ENCODE results near the gene MRPL36.
"Not testable (repeated sequence)": the region's sequence is repeated elsewhere in the genome, so short reads cannot be mapped to it uniquely, and the experiment has no call there.

The MRPL36 gene

GRCh38 chr5:1797103-1797800, 2.4 kb downstream of the MRPL36 start:
- no peak overlapping the region for H3K4me3 ChIP-seq (ENCODE audit: low read depth, low read length)

DNA sequence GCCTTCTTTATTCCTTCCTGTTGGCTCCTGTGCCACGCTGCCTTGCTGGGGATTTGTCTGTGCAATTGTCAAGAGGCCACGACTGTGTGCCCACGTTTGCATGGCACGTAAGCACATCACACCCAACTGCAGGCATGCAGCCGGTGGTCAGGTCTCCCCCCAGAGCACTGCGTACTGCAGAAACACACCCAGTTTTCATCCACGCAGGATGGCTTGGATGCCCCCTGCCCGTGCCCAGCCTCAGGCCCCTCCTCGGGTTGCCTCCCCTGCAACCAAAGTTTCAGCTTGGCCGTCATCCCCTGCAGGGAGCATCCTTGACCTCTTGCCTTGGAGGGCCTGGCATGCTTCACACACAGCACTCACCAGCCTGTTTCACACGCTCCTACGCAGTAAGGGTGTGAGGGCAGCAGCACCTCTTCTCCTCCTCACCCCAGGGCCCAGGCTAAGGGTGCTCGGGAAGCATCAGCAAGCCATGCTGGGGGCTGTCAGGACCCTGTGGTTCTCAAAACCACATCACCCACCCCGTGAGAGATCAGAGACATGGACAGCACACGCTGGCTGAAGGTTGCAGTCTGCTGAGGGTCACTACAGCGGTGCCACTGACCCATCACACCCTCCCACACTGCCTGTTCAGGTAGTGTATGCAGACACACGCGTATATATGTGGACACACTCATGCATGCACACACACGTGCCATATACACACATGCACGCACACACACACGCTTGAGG, 3.1 kb downstream of the MRPL36 start:
- no peak overlapping the region for H3K4me3 ChIP-seq (ENCODE audit: low read depth, low read length)

- H3K4me3 ChIP-seq (ENCODE audit: low read depth, low read length): no peak overlapping the region
Observed at GRCh38 chr5:1795931-1796330, 3.7 kb downstream of the MRPL36 start.

DNA sequence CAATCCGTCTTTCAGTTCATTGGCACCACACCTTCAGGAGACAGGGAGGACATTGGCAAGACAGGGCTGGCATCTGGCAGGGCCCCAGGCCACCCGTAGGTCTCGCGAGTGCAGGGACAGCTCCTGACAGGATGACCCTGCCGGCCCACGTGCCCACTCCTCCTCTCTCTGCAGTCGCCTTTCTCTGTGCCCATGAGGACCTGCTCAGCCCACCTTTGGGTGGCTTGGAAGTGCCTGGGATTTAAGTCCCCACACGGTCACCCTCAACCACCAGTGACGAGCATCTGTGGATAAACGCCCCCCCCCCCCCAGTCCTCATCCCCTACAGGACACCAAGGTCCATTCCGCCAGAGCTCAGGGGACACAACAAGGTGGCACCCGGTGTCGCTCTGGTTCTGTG, 4.1 kb downstream of the MRPL36 start:
- no peak overlapping the region for H3K4me3 ChIP-seq (ENCODE audit: low read depth, low read length)

- H3K4me3 ChIP-seq (ENCODE audit: low read depth, low read length): no peak overlapping the region
Observed at GRCh38 chr5:1794901-1795290, 4.7 kb downstream of the MRPL36 start.

DNA sequence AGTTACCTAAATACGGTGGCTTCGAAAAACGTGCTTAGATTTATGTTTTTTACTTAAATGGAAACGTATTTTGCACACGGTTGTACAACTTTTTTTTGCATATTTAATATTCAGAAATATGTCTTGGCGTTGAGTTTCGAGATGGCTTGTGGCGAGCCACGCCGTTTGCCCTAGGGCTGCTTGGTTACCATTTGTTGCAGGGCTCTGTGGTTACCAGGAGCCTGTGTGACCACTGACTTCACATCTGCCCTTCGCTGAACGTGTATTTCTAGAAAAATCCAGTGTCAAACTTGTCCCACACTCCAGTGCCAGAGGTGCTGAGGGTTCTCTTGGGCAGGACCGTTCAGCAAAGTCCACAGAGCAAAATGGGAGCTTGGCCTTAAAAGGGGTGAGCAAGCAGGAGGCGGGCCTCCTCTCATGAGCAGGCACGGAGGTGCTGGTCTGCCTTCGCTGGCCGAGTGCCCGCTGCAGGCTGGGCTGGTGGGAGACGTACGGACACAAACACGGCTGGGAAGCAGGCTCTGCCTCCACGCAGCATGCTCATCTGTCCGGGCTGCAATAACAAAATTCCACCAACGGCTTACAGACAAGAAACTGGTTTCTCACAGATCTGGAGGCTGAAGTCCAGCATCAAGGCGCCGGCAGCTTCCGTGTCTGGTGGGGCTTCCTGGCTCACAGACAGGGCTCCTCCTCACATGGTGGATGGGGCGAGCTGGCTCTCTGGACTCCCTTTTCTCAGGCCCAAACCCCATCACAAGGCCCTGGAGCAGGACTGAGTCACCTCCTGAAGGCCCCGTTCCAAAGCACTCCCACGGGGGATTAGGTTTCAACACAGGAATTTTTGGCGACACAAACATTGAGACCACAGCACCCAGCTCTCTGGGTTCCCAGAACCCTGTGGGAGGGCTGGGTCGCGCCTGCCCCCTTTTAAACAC, 5.4 kb downstream of the MRPL36 start:
- no peak overlapping the region for H3K4me3 ChIP-seq (ENCODE audit: low read depth, low read length)

GRCh38 chr5:1793301-1793740, 6.3 kb downstream of the MRPL36 start:
- H3K4me3 ChIP-seq (ENCODE audit: low read depth, low read length): no peak overlapping the region

DNA sequence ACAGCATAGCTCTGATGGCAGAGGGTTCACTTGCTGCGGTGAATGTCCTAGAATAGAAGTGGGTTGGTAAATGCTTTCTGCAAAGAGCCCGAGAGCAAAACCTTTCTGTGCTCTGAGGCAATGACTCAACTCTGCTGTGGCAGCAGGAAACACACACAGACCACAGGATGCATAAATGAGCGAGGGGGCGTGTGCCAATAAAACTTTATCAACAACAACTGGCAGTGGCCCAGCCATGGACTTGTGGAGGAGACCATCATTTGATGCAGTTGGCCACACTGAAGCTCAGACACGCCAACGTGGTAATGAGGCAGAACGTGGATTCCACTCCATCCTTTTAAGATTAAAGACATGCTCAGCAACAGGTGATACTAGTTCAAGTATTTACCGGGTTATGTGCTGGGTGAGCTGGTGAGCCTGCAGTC, 6.8 kb downstream of the MRPL36 start:
- no peak overlapping the region for H3K4me3 ChIP-seq (ENCODE audit: low read depth, low read length)

GRCh38 chr5:1791176-1791575, 8.5 kb downstream of the MRPL36 start:
- no peak overlapping the region for H3K4me3 ChIP-seq (ENCODE audit: low read depth, low read length)

DNA sequence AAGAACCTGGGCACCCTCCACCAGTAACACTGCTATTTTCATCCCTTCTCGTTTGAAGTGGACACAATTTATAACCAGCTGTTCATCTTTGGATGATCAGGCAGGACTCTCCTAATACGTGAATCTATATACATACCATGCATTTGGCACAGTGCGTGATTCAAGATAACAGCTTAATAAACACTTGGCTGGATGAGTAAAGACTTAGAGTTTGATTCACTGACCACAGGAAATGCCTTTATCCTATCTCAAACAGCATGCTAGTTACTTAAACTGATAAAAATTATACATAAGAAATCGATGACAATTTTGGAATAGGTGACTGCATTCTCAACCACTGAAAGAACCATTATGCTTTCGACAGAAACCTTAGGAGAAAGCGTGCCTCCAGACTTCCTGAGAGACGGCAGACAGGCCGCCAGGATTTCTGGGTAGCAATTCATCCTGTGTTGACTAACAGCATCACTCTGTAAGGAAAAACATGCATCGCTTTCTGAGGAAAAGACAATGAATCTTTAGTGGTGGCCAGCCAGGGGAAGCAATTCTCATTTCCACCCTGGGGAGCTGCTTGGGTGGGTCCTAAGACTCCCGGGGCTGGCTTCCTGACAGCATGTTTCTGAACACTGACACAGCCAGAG, 9.7 kb downstream of the MRPL36 start:
- H3K4me3 ChIP-seq (ENCODE audit: low read depth, low read length): no peak overlapping the region

DNA sequence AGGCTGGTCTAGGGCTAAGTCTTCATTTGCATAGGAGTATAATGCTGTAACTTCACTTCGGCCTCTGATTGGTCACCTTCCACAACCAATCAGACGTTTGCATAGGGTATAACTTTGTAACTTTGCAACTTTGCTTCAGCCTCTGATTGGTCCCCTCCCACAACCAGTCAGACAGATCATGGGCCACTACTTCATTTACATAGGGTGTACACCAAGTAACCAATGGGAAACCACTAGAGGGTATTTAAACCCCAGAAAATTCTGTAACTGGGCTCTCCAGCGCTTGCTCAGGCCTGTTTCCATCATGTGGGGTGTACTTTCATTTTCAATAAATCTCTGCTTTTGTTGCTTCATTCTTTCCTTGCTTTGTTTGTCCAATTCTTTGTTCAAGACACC, 10.2 kb downstream of the MRPL36 start:
- not testable (repeated sequence) for H3K4me3 ChIP-seq (ENCODE audit: low read depth, low read length)

- H3K4me3 ChIP-seq (ENCODE audit: low read depth, low read length): no peak overlapping the region
Observed at GRCh38 chr5:1788828-1789227, 10.8 kb downstream of the MRPL36 start.

DNA sequence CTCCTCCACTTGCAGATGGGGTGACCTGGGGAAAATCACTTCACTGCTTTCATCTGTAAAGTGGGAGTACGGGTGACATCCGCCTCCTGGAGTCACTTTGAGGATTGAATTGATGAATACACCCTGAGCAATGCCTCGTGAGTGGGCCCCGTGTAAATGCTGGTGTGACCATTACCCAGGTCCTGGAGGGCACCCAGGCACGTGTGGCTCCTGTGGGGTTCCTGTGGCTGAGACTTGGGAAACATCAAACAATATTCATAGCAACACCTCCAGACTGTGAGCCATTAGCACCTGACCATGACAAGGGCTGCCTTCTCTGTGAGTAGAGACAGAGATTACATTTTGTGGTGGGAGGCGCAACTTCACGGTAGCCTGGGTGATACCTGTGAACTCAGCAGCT, 11.4 kb downstream of the MRPL36 start:
- H3K4me3 ChIP-seq (ENCODE audit: low read depth, low read length): no peak overlapping the region

- H3K4me3 ChIP-seq (ENCODE audit: low read depth, low read length): no peak overlapping the region
Observed at GRCh38 chr5:1787472-1788047, 12.1 kb downstream of the MRPL36 start.

DNA sequence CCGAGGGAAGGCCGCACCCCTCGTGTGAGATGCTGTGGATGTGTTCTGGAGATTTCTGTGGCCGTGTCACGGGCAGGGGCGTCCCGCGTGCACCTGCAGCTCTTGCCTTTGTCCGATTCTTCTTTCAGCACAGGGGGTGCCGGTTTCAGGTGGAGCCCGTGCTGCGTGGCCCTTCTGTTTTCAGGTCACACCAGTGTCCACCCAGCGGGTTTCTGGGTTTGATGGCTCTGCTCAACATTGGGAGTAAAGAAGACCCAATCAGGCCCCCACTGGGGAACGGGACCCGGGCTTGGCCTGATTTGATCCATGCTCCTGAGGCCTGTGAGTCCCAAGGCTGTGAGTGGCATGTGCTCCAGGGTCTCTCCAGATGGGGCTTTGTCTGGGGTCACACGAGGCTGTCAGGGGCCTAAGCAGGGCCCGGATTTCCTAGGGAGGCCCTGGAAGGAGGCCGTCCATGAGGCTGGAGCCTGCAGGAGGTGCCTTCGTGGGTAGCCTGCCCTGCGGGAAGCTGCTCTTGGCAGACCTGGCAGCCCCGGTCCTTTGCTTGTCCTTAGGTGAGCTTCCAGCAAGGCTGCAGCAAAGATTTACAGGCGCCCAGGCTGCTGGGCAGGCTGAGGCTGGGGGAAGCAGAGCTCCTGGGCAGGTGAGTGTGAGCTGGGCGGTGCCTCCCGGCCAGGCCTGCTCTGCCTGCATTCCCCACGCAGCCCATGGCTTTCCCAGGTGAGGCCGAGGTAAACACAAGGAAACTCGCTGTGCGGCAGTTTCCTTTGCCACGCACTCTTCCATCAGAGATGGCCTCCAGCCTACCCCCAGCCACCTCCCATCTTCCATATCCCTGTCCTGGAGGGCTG, 12.8 kb downstream of the MRPL36 start:
- H3K4me3 ChIP-seq (ENCODE audit: low read depth, low read length): no peak overlapping the region

DNA sequence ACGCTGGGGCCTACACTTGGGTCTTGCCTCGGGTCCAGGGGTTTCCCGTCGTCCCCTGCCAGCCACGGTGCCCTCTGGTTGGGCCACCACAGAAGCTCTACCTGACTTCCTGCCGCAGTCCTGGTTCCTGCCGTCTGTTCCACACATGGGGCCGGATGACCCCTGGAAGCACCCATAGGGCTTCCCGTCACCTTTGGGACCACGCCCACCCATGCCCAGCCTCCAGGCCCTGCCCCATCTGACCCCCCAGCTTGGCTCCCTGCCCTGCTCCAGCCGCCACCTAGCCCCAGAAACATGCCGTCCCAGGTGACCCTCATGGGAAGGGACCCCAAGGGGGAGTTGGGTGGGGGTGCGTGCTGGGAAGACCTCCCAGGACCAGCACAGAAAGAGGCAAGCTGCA, 13.7 kb downstream of the MRPL36 start:
- no peak overlapping the region for H3K4me3 ChIP-seq (ENCODE audit: low read depth, low read length)

- no peak overlapping the region for H3K4me3 ChIP-seq (ENCODE audit: low read depth, low read length)
Observed at GRCh38 chr5:1785062-1785461, 14.6 kb downstream of the MRPL36 start.

GRCh38 chr5:1784197-1785050, 15.2 kb downstream of the MRPL36 start:
- H3K4me3 ChIP-seq (ENCODE audit: low read depth, low read length): no peak overlapping the region

- no peak overlapping the region for H3K4me3 ChIP-seq (ENCODE audit: low read depth, low read length)
Observed at GRCh38 chr5:1783216-1783554, 16.5 kb downstream of the MRPL36 start.
